GM10847 (cell line): ENCODE results near the gene MIER1.

Source experiments
- POLR2A ChIP-seq: IDR thresholded peaks from 2 replicates; pipeline ENCODE4 v1.6.1; 2011; ENCODE audit not compliant: insufficient read length; ENCODE audit errors: extremely low read depth

The MIER1 gene

DNA sequence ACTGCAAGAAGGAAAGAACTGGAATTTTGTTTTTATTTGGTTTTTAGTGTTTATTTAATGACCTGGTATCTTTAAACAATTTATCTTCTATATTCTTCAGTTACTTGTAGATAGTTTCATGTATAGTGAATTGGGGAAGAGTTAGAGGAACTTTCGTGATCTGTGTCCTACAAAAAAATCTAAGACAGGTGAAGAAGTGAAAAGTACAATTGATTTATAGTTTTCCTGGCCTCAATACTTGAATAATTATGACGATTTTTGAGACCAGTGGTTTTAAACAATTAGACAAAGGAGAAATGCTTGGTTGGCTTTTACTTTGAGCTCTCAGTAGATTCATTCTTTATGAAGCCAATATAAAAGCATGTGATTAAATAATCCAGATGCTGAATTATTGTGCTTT is 7.5 kb downstream of the MIER1 start:
- TF ChIP-seq POLR2A = no peak

DNA sequence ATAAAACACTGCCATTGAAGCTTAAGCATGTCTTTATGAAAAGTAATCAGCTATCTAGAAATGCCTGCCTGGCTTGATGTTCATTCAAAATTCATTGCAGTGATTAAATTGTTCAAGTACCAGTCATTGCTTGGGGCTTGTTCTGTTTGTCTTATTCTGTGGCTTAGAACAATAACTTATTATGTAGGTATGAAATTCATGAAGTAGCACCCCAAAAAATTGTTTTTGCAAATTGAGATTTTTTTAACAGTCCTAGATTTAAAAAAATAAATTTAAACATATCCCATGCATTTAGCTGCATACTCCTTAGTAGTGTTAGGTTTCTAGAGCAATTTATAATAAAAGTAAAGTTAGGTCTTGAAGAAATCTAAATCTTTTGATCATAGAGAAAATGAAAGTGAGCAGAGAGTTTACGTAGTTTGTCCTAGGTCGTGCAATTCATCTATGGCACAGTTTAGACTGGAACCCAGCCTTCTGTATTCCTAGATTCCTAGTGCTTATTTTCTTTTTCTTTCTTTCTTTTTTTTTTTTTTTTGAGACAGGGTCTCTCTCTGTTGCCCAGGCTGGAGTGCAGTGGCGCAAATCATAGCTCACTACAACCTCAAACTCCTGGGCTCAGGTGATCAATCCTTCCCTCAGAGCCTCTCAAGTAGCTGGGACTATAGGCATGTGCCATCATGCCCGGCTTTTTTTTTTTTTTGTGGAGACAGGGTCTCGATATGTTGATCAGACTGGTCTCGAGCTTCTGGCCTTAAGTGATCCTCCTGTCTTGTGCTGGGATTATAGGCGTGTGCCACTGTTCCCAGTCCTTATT is 9.3 kb downstream of the MIER1 start:
- TF ChIP-seq POLR2A = no peak

DNA sequence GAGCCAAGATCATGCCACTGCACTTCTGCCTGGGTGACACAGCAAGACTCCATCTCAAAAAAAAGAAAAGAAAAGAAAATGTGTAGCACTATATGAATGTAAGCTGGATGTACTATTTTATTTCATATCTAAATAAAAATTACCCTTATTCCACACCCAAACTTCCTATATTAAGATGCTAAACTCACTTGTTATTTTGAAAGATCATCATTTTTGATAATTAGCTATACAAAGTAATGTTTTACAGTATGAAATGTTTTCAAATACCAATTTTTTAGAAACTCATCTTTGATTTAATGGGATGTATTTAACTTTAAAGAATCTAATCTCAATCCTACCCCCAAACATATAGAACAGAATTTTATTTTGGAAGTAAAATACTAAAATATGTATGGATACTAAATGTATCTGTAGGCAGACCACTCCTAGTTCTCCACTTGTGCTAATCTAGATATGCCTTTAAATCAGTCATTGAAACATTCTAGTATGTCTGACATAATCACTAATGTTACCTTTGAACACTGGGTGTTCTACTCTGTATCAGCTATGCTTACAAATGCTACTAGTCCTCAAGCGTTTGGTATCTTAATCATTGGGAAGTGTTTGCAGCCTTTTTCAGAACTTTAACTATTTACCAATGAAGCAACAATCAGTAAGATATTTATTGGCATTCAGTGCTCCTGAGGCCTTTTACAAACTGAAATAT is 12.9 kb downstream of the MIER1 start:
- no peak for TF ChIP-seq POLR2A

DNA sequence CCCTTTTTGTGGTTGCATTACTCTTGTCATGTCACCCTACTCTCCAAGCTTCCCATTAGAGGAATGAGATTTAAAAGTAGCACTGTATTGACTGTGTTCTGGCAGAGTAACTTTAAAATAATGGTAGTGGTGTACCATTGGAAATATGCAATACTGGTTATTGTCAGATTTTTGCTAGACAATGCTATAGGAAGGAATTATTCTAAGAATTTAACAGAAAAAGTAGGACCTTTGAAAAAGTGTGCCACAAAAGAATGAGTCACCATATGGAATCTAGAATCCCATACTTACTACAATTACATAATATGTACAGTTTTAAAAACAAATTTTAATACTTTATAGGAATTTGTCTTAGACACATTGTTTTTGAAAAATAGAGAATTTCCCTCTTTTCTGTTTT is 13.8 kb downstream of the MIER1 start:
- no peak for TF ChIP-seq POLR2A

DNA sequence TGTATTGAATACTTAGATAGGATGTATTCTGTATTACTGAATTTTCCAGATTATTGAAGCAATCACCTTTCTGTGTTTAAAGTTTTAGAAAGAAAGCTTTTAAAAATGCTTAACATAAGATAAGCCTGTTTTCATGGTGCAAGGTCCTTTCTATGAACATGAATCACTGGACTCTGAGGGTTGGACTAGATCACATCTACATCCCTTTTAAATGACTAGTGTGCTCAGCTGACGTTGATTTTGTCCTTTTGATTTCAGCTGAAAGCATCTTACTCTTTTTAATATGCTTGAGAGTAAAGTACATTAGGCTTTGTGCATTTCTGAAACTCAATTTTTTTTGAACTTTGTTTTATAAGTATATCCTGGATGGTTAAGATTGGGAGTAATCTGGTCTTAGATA is 16.2 kb downstream of the MIER1 start:
- TF ChIP-seq POLR2A = no peak

DNA sequence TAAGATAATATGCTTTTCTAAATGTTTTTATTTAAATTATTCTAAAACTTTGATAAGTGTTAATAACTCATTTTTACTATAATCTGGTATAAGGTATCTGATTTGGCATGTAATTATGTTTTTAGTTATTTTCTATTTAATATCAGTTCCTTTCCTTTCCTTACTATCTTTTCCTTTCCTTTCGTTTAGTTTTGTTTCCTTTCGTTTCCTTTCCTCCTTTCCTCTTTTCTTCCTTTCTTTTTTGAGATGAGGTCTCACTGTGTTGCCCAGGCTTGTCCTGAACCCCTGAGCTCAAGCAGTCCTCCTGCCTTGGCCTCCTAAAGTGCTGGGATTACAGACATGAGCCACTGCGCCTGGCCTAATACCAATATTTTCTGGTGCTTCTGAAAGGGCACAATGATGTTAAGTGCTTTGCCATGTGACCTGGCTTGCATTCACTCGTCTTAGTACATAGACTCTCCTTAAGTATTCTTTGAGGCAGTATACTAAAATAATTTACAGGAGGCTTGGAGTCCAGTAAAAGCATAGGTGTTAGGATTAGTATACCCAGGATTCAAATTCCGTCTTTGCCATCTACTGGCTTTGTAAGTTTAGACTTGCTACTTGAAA is 18.7 kb downstream of the MIER1 start:
- no peak for TF ChIP-seq POLR2A

DNA sequence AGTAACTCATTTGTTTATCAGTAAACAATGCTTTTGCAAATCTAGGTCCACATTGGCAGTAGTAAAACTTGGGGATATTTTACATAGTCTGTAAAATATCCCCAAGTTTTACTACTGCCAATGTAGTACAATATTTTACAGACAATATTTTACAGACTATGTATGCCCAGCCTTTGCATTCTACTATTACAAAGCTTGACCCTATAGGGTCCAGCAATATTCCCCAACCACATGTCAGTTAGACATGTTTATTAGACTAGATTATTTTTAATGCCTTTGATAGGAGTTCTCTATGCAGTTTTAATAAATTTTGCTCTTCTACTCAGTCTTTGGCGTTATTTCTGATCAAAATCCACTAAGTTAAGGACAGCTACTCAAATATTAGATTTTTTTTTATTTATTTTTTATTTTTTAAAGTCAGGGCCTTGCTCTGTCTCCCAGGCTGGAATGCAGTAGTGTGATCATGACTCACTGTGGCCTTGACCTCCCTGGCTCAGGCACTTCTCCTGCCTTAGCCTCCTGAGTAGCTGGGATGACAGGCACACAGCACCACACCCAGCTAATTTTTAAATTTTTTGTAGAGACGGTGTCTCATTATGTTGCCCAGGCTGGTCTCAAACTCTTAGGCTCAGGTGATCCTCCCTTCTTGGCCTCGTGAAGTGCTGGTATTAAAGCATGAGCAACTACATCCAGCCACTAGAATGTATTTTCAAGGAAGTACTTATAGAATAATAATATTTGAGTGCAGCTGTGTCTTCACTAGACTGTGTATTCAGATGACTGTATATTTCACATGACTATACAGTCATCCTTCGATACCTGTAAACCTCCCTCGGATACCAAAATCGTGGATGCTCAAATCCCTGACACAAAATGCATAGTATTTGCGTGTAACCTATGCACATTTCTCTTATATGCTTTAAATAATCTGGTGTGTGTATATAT is 19.8 kb downstream of the MIER1 start:
- TF ChIP-seq POLR2A = no peak

DNA sequence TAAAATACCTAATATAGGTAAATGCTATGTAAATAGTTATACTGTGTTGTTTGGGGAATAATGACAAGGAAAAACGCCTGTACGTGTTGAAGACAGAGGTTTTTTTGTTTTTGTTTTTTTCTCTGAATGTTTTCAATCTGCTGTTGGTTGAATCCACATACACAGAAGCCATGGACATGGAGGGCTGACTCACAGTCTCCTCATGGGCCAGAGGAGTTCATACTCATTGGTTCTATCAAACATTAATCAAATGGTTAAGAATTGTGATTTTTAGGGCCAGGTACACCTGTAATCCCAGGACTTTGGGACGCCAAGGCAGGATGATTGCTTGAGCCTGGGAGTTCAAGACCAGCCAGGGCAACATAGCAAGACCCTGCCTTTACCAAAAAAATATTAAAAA is 20.5 kb downstream of the MIER1 start:
- TF ChIP-seq POLR2A = no peak

DNA sequence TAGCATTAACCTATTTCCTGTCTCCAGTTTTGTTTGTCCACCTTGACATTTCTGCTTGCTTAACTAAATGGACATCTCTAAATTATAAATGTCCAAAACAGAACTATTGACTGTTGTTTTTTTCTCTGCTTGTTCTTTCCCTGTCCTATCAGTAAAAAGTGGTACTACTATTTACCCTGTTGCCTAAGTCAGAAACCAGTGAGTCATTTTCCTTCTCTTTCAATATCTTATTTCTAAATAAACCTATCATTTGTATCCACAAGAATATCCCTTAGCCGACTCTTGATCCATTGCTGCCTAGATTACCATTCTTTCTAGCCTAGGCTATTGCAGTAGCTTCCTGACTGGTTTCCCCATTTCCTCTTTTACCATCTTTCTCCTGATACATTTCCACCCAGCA is 22.5 kb downstream of the MIER1 start:
- no peak for TF ChIP-seq POLR2A

DNA sequence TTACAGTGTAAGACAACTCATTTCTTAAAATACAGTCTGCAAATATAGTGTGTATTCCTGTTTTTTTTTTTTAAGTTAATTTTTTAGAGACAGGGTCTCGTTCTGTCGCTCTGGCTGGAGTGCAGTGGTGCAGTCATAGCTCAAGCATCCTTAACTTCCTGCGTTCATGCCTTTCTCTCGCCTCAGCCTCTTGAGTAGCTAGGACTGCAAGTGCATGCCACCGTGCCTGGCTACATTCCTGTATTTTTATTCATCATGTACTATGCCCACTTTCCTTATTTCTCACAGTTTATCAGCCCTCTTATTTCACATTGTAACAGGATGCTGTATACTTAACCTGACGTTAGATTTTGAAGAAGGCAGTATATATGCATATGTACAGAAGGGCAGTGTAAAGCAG is 26.7 kb downstream of the MIER1 start:
- no peak for TF ChIP-seq POLR2A

DNA sequence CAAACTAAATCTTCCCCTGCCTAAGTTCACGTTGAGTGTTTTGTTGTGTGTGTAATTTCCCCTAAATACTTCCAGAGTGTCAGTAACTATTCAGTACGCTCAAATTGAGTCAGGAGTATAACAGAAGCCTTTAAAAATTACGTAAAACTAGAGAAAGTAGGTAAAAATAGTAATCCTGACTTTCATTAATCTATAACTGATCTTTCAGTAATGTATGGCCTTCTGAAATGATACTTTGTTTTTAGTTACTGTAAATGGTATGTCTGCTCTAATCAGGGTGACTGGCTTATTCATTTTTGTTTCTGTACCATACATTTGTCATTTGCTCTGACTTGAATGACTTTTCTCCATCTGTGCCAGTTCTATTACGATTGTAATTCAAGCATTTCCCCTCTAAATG is 29.4 kb downstream of the MIER1 start:
- no peak for TF ChIP-seq POLR2A

DNA sequence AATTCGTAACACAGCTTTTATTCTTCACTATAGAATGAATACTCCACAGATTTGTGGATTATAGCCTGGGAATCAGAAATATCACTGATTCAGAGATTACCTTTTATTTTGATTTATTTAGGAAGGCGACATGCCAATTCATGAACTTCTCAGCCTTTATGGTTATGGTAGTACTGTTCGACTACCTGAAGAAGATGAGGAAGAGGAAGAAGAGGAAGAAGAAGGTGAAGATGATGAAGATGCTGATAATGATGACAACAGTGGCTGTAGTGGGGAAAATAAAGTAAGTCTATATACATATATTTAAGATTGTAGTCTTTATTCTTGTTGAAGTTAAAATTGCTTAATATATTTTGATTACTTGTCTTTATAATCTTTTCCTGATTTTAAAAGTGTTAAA is 33.1 kb downstream of the MIER1 start:
- TF ChIP-seq POLR2A = no peak

DNA sequence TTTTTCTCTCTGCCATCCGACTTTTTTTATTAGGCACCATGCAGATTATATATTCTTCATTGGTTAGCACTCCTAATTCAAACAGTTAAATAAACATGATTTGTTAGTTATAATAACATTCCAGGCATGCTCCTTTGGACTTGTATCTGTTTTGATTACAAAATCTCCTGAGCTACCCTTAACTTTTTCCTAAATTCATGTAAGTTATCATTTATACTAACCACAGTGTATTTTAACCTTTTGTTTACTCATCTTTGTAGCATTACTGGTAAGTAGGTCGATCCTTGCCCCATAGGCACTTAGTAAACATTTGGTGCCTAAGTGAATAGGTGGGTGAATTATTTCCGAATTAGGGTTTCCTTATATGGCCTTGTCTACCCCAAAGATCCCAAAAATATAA is 43.8 kb downstream of the MIER1 start:
- TF ChIP-seq POLR2A = no peak

DNA sequence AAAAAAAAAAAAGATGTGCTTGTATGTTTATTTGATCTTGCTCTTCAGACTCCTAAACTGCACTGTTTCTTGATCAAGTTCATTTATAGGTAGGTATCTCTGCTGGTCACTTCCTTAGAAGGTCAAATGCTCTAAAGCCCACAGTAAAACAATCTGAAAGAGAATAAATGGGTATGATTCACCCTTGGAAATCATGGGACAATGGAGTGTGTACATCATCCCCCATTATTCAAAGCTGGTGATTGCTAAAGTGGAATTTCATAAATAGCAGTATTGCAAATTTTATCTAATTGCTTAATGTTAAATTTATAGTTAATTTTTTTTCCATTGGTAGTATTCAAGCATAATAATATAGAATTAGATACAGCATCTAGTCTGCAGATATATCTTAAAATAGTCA is 53.4 kb downstream of the MIER1 start:
- no peak for TF ChIP-seq POLR2A

DNA sequence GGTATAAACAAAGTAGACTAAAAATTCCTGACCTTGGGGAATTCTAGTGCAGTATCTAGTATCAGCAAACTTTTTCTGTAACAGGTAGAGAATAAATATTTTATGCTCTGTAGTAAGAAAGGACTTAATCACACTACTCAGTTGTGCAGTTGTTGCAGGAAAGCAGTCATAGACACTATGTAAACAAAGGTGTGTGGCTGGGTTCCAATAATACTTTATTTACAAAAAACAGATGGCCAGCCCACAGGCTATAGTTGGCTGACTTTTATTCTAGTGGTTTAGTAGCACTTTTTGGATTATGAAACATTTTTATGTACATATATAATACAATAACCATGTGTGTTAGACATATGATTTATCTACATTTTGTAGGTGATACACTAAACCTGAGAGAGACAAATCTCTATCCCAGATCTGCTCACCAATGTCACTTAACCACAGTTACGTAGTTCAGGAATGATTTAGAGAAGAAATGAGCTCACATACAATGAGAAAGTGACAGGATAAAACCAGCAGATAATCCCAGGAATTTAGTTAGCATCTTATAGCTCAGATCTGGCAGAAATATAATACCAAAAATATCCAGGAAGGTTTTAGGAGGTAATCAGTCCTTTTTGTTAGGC is 56.1 kb downstream of the MIER1 start:
- no peak for TF ChIP-seq POLR2A
